ENCODE results near the gene PRR5. TPM values are rescaled to one million over a fixed set of nuclear protein-coding genes. Genes with fewer than 3 reads are reported as not detected.

The PRR5 gene
- total and polyA plus RNA-seq, 7 donors, result 0.48 to 2.9 (median 1.6) TPM

DNA sequence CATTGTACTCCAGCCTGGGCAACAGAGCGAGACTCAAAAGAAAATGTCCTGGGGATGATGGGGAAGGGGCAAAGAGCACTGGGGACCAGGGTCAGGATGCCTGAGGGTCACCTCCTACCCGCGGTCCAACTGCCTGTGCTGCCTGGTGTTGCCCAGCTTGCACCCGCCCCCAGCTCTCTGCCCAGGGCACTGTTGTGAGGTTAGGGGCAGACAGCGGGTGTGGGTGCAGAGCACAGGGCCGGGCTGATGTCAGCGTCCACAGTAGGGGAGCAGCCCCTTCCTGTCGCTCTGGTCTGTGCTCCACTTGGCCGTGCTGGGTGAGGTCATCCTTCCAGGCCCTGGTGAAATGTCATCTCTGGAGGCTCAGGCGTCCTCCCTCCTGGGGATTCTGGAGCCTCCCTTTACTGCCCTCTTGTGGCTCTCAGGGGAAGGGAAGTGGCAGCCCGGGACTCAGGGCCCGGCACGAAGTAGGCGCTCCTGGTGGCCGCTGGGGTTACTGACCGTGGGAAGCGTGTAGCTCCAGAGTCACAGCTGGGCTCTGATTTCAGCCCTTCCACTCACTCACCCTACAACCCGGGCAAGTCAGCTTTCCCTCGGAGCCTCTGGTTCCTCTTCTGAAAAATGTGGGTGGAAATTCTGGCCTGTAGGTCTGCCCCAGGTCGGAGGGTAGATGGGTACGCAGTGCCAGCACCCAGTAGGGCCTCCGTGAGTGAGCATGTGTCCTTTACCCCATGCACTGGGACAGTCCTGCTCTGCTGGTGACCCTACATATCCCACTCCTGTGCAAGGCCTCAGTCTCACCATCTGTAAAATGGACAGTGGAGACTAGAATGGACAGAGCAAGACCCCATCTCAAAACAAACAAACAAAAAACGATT is 17.3 kb upstream of the PRR5 start:
- Histone ChIP-seq H3K4me1 (no peaks in the 10 kb centered on the region), H3K27me3 (ENCODE audit: insufficient read depth in 3 of 3, low read length in 2 of 3) (peaks cover 0 to 7% (median 3%) of the 10 kb centered on the region in 3 donors), H3K27ac (no peak overlapping the region), H3K9me3 (no peaks in the 10 kb centered on the region), H3K4me3 (no peak overlapping the region), H3K36me3 (ENCODE audit: insufficient read depth in 1 of 2, low read depth in 1 of 2) (no peaks in the 10 kb centered on the region)
- intact Hi-C loops (cut with DNase I), result no loop called here
- WGBS, 3 donors, result 27 to 34% (median 28%) methylated on average over 23 of the region's 23 CpGs
- TF ChIP-seq, protein P1, sequence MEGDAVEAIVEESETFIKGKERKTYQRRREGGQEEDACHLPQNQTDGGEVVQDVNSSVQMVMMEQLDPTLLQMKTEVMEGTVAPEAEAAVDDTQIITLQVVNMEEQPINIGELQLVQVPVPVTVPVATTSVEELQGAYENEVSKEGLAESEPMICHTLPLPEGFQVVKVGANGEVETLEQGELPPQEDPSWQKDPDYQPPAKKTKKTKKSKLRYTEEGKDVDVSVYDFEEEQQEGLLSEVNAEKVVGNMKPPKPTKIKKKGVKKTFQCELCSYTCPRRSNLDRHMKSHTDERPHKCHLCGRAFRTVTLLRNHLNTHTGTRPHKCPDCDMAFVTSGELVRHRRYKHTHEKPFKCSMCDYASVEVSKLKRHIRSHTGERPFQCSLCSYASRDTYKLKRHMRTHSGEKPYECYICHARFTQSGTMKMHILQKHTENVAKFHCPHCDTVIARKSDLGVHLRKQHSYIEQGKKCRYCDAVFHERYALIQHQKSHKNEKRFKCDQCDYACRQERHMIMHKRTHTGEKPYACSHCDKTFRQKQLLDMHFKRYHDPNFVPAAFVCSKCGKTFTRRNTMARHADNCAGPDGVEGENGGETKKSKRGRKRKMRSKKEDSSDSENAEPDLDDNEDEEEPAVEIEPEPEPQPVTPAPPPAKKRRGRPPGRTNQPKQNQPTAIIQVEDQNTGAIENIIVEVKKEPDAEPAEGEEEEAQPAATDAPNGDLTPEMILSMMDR (IDR thresholded peaks at IDR 0.05), result peak; percentile 71
- peak; percentile 91 to 96 (median 94) for ATAC-seq
- peak; percentile 79 to 89 for DNase-seq

DNA sequence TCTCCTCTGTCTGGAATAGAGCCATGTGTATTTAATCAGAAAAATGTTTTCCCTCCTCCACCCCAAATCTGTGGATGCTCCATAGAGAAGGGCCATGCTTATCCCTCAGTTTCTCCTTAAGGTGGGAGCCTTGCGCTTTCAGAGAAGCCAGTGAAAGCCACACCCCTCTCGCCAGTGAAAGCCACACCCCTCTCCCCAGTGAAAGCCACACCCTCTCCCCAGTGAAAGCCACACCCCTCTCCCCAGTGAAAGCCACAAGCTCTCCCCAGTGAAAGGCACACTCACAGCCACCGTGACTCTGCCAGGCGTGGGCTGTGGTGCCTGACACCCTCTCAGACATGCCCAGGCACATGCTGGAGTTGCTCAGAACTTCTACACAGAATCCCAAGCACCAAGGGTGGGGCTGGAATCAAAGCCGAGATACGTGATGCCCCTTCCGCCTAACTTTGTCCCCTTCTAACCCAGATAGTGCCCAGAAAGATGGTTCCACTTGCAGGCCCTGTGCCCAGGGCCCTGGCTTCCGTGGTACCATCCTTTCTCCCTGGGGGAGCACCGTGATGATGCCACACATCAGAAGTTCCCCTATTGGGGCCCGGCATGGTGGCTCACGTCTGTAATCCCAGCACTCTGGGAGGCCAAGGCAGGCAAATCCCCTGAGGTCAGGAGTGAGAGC is 16.5 kb upstream of the PRR5 start:
- WGBS, 3 donors, result 49 to 69% (median 58%) methylated on average over 11 of the region's 11 CpGs
- Histone ChIP-seq H3K27ac (no peak overlapping the region), H3K9me3 (no peaks in the 10 kb centered on the region), H3K4me1 (no peaks in the 10 kb centered on the region), H3K27me3 (ENCODE audit: insufficient read depth in 3 of 3, low read length in 2 of 3) (peaks cover 0 to 7% (median 3%) of the 10 kb centered on the region in 3 donors), H3K4me3 (no peak overlapping the region), H3K36me3 (ENCODE audit: insufficient read depth in 1 of 2, low read depth in 1 of 2) (no peaks in the 10 kb centered on the region)
- TF ChIP-seq, protein P1 (IDR thresholded peaks at IDR 0.05), result no peak
- ATAC-seq (peak; percentile 36 to 71 (median 56)), DNase-seq (peak in 1 of 2 donors; percentile 36)
- intact Hi-C loops (cut with DNase I), result no loop called here

DNA sequence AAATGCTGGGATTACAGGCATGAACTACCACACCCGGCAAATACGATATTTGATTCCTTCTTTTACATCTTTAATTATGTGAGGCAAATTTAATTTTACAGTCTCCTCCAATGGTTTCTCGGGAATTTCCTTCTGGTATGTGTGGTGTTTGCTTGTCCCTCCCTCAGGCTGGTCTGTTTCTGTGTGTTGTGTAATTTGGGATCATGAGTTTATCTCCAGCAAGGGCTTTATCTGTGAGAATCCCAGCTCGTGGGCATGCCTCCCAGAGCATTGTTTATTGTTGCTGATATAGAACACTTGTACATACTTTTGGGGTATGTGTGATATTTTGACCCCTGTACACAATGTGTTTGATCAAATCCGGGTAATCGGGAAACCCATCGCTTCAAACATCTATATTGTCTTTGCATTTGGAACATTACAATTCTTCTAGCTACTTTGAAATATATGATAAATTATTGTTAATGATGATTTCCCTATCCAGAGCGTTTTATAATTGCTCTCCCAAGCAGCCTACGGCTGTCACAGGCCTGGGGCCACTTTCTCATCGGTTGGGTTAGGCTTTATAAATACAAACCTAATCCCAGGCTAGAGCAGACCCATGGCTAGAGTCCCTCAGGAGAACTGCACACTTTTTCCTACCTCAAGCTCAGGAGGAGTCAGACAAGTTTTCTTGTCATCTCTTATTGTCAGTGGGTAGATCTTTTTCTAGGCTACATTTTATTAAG is 15.0 kb upstream of the PRR5 start:
- WGBS, 3 donors, result 53 to 62% (median 57%) methylated on average over 10 of the region's 10 CpGs
- Histone ChIP-seq H3K27me3 (ENCODE audit: insufficient read depth in 3 of 3, low read length in 2 of 3) (peaks cover 0 to 7% (median 3%) of the 10 kb centered on the region in 3 donors), H3K36me3 (ENCODE audit: insufficient read depth in 1 of 2, low read depth in 1 of 2) (no peaks in the 10 kb centered on the region), H3K27ac (no peak overlapping the region), H3K4me1 (no peaks in the 10 kb centered on the region), H3K9me3 (no peaks in the 10 kb centered on the region), H3K4me3 (no peak overlapping the region)
- intact Hi-C loops (cut with DNase I), result no loop called here
- ATAC-seq (no peak), DNase-seq (no peak)
- TF ChIP-seq, protein P1 (IDR thresholded peaks at IDR 0.05), result no peak

DNA sequence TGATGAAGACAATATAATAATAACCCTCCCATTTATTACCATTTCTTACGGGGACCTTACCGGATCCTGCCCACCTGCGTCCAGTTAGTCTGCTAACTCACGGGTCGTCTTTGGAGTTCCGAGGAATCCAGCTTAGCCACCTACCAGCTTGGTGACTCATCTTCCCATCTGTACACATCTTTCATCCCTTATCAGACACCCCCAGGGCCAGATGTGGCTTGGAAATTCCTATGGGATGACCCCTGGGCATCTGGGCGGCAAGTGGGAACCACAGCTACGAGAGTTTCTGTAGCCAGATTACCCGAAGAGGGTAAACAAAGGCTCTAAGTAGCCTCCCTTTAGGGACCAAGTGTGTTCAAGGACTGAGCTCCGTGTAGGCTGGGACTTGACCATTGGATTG is 12.8 kb upstream of the PRR5 start:
- intact Hi-C loops (cut with DNase I), result no loop called here
- no peak overlapping the region for H3K4me3 ChIP-seq
- TF ChIP-seq, protein P1 (IDR thresholded peaks at IDR 0.05), result no peak

More for the DNA sequence above, 12.8 kb upstream of the PRR5 start:
- Histone ChIP-seq H3K27ac (no peak overlapping the region), H3K36me3 (ENCODE audit: insufficient read depth in 1 of 2, low read depth in 1 of 2) (no peaks in the 10 kb centered on the region), H3K27me3 (ENCODE audit: insufficient read depth in 3 of 3, low read length in 2 of 3) (peaks cover 0 to 7% (median 3%) of the 10 kb centered on the region in 3 donors), H3K9me3 (no peaks in the 10 kb centered on the region), H3K4me1 (no peaks in the 10 kb centered on the region)
- DNase-seq (no peak), ATAC-seq (no peak)
- 86 to 91% (median 88%) methylated on average over 10 of the region's 10 CpGs for WGBS, 3 donors

Measured in psoas muscle (tissue), 8 donors.